Calu3 (cell line): ENCODE results near the gene ANKRD18A. TPM values are rescaled to one million over a fixed set of nuclear protein-coding genes. Genes with fewer than 3 reads are reported as not detected.
"Not testable (repeated sequence)": the region's sequence is repeated elsewhere in the genome, so short reads cannot be mapped to it uniquely, and the experiment has no call there.

Experiments used
- BruUV-seq: library from RNA; stranded (reverse); fragments of 400-500 nt; replicated peaks from 2 replicates; lab custom pipeline; 2021; lab: Mats Ljungman, UMichigan
- CTCF ChIA-PET: fragments of 300-600 bp; sonication (Branson Sonifier 250); formaldehyde crosslinking; loops from one replicate; lab custom pipeline; 2022; ENCODE audit warnings: antibody characterized with exemption; lab: Charles Lee
- DNase-seq: peaks from one replicate; pipeline ENCODE4 v3.0.0; 2022
- H3K27ac Mint-ChIP-seq: one replicate; pipeline ENCODE4 v1.8.0; 2022; ENCODE audit warnings: mixed read lengths; ENCODE audit not compliant: unreplicated experiment
- H3K27me3 Mint-ChIP-seq: one replicate; pipeline ENCODE4 v1.8.0; 2022; ENCODE audit warnings: mixed read lengths; ENCODE audit not compliant: unreplicated experiment
- H3K36me3 Mint-ChIP-seq: one replicate; pipeline ENCODE4 v1.8.0; 2022; ENCODE audit warnings: mild to moderate bottlenecking, moderate library complexity, mixed read lengths; ENCODE audit not compliant: insufficient read depth, unreplicated experiment
- H3K4me1 Mint-ChIP-seq: one replicate; pipeline ENCODE4 v1.8.0; 2022; ENCODE audit warnings: mild to moderate bottlenecking, low read depth, mixed read lengths; ENCODE audit not compliant: unreplicated experiment
- H3K4me3 Mint-ChIP-seq: one replicate; pipeline ENCODE4 v1.8.0; 2022; ENCODE audit warnings: mild to moderate bottlenecking, low read depth, moderate library complexity, mixed read lengths; ENCODE audit not compliant: unreplicated experiment
- H3K9me3 Mint-ChIP-seq: one replicate; pipeline ENCODE4 v1.8.0; 2022; ENCODE audit warnings: low read depth, mixed read lengths; ENCODE audit not compliant: unreplicated experiment
- intact Hi-C: fragments of 100-400 bp; cut with micrococcal nuclease; formaldehyde crosslinking; loops from one replicate; pipeline ENCODE4 v1.10.0; 2022; ENCODE audit not compliant: unreplicated experiment
- total RNA-seq: library from RNA; stranded (reverse); gene quantifications from 2 replicates; pipeline ENCODE4 v1.2.3, GENCODE V29; 2022
- TF ChIP-seq, protein P1 (sequence below): fragments of 200-600 bp; IDR thresholded peaks from one replicate; pipeline ENCODE4 v1.8.0; 2022; ENCODE audit warnings: antibody characterized with exemption; ENCODE audit not compliant: unreplicated experiment

Gene ANKRD18A
- total RNA-seq, 1 experiment from 2014 or later = 27.3 TPM

DNA sequence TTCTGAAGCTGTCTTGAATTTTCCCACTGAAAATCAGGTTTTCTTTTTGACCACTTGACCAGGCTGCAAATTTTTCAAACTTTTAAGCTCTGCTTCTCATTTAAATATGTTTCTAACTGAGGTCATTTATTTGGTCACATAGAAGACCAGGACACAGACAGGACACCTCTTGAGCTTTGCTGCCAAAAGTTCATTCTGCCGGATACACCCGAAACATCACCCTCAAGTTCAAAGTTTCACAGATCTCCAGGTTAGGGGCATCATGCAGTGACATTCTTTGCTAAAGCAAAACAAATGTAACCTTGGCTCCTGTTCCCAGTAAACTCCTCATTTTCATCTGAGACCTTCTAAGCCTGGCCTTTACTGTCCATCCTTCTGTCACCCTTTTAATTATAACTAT, 65.4 kb downstream of the ANKRD18A start:
- H3K4me3 Mint-ChIP-seq, H3K27ac Mint-ChIP-seq, CTCF ChIA-PET, H3K4me1 Mint-ChIP-seq, H3K27me3 Mint-ChIP-seq, H3K36me3 Mint-ChIP-seq, intact Hi-C loops, BruUV-seq, H3K9me3 Mint-ChIP-seq, DNase-seq: not testable (repeated sequence)

DNA sequence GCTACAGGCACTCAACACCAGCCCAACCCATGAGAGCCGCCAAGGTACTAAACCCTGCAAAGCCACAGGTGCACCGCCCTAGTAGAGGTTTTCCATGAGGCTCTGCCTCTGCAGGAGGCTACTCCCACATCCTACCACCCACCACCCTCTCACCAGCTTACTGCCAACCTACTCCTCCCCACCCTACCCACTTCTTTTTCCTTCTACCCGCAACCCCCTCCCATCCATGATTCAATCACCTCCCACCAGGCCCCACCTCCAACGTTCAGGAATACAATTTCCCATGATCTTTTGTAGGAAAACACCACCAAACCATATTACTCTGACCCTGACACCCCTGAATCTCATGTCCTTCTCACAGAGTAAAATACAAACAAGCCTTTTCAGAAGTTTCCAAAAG, 67.4 kb downstream of the ANKRD18A start:
- DNase-seq, intact Hi-C loops, BruUV-seq, H3K27me3 Mint-ChIP-seq, H3K4me1 Mint-ChIP-seq, H3K27ac Mint-ChIP-seq, H3K9me3 Mint-ChIP-seq, H3K4me3 Mint-ChIP-seq, H3K36me3 Mint-ChIP-seq, CTCF ChIA-PET: not testable (repeated sequence)

DNA sequence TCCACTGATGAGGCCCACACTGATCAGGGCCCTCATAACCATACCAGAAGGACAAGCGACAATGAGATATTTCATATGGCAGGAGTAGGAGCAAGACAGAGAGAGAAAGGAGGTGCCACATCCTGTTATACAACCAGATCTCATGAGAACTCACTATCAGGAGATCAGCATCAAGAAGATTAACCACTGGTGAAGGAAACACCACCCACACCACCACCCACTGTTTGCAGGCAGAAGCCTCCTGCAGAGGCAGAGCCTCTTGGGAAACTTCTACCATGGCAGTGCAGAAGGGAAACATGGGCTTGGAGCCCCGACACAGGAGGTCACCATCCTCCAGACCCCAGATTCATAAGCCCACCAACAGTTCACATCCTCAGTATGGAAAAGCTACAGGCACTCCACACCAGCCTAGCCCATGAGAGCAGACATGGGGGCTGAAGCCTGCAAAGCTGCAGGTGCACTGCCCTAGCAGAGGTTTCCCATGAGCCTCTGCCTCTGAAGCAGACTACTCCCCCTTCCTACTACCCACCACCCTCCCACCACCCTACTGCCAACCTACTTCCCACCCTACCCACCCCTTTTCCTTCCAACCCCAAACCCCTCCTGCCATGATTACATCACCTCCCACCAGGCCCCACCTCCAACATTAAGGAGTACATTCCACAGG, 73.8 kb downstream of the ANKRD18A start:
- H3K9me3 Mint-ChIP-seq, DNase-seq, BruUV-seq, H3K27ac Mint-ChIP-seq, H3K4me1 Mint-ChIP-seq, H3K36me3 Mint-ChIP-seq, intact Hi-C loops, H3K4me3 Mint-ChIP-seq, H3K27me3 Mint-ChIP-seq, CTCF ChIA-PET: not testable (repeated sequence)

DNA sequence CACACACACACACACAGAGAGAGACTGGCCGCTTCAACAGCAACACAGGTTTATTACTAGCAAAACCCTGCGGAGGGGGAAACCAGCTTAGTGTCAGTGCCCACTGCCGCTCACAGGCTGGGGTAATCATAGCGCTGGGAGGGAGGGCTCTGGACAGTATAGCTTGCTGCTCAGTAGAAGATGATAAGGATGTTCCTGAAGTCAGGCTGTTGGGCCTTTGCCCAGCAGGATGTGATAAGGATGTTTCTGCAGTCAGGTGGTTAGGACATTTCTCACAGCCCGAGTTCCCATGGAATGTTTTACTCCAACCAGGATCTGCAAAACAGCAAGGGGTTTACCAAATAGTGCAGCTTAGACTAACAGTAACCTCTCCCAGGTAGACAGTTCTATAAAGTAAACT, 79.9 kb downstream of the ANKRD18A start:
- H3K9me3 Mint-ChIP-seq, H3K4me3 Mint-ChIP-seq, H3K36me3 Mint-ChIP-seq, CTCF ChIA-PET, BruUV-seq, H3K27me3 Mint-ChIP-seq, intact Hi-C loops, DNase-seq, H3K4me1 Mint-ChIP-seq, H3K27ac Mint-ChIP-seq: not testable (repeated sequence)

DNA sequence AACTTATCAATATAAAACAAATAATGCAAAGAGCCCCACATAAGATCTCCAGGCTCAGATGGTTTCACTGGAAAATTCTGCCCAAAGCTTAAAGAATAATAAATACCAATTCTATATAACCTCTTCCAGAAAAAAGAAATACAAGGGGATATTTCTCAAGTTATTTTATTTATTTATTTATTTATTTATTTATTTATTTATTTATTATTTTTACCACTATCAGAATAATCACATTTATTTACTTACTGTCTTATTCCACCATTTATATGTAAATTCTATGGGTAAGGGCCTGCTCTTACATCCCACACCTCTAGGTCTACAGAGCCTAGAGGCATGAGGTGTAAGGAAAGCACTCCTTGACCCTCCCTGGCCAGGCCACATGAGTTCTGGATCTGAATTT, 91.1 kb downstream of the ANKRD18A start:
- no TSS peak for BruUV-seq
- TF ChIP-seq, protein P1, sequence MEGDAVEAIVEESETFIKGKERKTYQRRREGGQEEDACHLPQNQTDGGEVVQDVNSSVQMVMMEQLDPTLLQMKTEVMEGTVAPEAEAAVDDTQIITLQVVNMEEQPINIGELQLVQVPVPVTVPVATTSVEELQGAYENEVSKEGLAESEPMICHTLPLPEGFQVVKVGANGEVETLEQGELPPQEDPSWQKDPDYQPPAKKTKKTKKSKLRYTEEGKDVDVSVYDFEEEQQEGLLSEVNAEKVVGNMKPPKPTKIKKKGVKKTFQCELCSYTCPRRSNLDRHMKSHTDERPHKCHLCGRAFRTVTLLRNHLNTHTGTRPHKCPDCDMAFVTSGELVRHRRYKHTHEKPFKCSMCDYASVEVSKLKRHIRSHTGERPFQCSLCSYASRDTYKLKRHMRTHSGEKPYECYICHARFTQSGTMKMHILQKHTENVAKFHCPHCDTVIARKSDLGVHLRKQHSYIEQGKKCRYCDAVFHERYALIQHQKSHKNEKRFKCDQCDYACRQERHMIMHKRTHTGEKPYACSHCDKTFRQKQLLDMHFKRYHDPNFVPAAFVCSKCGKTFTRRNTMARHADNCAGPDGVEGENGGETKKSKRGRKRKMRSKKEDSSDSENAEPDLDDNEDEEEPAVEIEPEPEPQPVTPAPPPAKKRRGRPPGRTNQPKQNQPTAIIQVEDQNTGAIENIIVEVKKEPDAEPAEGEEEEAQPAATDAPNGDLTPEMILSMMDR = no peak
- H3K27me3 Mint-ChIP-seq = no peaks in the 10 kb centered on the region

DNA sequence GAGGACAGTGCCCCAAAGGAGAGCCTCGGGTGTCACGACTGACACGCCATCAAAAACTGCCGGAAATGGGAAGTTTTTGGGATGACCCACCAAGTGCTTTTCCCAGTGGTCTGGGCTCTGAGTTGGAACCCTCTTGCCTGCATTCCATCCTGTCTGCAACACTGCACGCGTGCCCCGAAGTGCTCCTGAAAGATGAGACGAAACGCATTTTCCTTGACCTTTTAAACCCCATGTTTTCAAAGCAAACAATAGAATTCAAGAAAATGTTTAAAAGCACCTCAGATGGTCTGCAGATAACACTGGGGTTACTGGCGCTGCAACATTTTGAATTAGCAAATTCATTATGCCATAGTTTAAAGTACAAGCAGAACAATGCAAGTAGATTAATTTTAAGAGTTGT, 92.9 kb downstream of the ANKRD18A start:
- TF ChIP-seq, protein P1 = no peak
- no peaks in the 10 kb centered on the region for H3K36me3 Mint-ChIP-seq
- no peak overlapping the region for H3K27ac Mint-ChIP-seq
- no peak overlapping the region for H3K4me3 Mint-ChIP-seq
- H3K27me3 Mint-ChIP-seq = no peaks in the 10 kb centered on the region
- no peaks in the 10 kb centered on the region for H3K9me3 Mint-ChIP-seq
- intact Hi-C loops = no loop called here
- H3K4me1 Mint-ChIP-seq = no peaks in the 10 kb centered on the region
- DNase-seq = no peak
- CTCF ChIA-PET = no interaction called here
- BruUV-seq = no TSS peak

More for the DNA sequence above, 91.1 kb downstream of the ANKRD18A start:
- Mint-ChIP-seq H3K4me3 (no peak overlapping the region), H3K27ac (no peak overlapping the region), H3K4me1 (no peaks in the 10 kb centered on the region), H3K36me3 (no peaks in the 10 kb centered on the region), H3K9me3 (no peaks in the 10 kb centered on the region)
- intact Hi-C loops = no loop called here
- CTCF ChIA-PET = no interaction called here
- DNase-seq = no peak
